ENCODE data around the gene HELZ. TPM values are rescaled to one million over a fixed set of nuclear protein-coding genes. Genes with fewer than 3 reads are reported as not detected.
"Not testable (repeated sequence)": the region's sequence is repeated elsewhere in the genome, so short reads cannot be mapped to it uniquely, and the experiment has no call there.

HELZ gene
- total RNA-seq, 8 experiments from 2014 or later: 22.0 to 106 (median 27.4) TPM

- H3K4me3 ChIP-seq: no peak overlapping the region
- no peaks in the 10 kb centered on the region for H3K4me1 ChIP-seq (replicated peaks in 1 of 2)
- H3K27ac ChIP-seq: no peak overlapping the region
- in situ Hi-C loops (cut with MboI; ENCODE audit: low pct_unique_long_range_greater_than_20kb in 2 of 9, low sequenced_read_pairs in 9 of 9, unreplicated experiment in 9 of 9): no loop called here
- ATAC-seq (replicated peaks in 6 of 8): no peak
- WGBS, 10 experiments: 60 to 100% (median 97%) methylated on average over 1 to 3 of the region's 3 CpGs; no CpG with 5 or more reads in 2 of the 10 experiments
These were observed 134.4 kb downstream of the HELZ start for GRCh38 chr17:67110619-67111018.

- 40 to 100% (median 83%) methylated on average over 1 to 5 of the region's 5 CpGs; no CpG with 5 or more reads in 2 of the 10 experiments for WGBS, 10 experiments
- in situ Hi-C loops (cut with MboI; ENCODE audit: low pct_unique_long_range_greater_than_20kb in 2 of 9, low sequenced_read_pairs in 9 of 9, unreplicated experiment in 9 of 9): no loop called here
- ATAC-seq (replicated peaks in 6 of 8): no peak
These were observed 135.9 kb downstream of the HELZ start for GRCh38 chr17:67109111-67109510.

DNA sequence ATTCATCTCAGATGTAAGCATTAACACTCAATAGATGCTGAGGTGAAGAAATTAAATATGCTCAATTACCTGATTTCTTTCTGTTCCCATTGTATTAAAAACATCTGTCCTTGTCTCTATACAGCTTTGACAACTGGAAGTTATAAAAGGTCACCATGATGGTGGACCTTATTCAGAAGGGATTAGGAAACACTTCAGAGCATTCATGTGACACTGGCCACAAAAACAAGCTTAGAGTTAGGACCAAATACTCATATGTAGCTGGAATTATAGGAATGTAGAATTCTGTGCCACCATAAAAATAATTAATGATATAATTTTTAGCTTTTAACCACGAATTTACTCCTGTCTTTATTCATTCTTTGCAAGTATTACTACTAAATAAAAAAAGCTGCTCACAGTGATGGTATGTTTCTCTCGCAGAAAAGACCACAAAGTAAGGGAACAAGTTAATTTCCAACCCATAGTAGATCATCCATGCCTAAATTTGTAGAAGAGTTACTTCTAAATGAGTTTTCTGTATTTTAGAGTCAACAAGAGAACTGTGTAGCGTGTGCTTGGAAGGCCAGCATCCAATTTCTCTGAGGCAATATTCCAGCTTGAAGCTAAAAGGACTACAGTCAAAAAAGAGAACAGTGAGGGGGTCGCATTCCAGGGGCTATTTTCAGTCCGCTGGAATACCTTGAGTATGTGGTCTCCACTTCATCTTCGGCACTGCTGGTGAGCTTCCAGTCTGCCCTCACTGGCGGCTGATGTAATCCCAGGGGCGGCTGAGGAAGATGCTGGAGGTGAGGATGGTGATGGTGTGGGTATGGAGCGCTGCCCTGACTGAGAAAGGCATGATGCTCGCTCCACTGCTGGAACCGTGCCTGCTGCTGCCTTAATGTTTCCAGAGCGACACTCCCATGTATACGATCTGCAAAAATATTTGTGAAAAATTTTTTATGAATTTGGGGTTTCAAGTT is 136.9 kb downstream of the HELZ start:
- H3K27ac ChIP-seq: no peak overlapping the region
- in situ Hi-C loops (cut with MboI; ENCODE audit: low pct_unique_long_range_greater_than_20kb in 2 of 9, low sequenced_read_pairs in 9 of 9, unreplicated experiment in 9 of 9): no loop called here
- H3K4me3 ChIP-seq: no peak overlapping the region
- no peaks in the 10 kb centered on the region for H3K4me1 ChIP-seq (replicated peaks in 1 of 2)
- no peak for ATAC-seq (replicated peaks in 6 of 8)
- 66 to 100% (median 87%) methylated on average over 1 to 11 of the region's 13 CpGs; no CpG with 5 or more reads in 1 of the 10 experiments for WGBS, 10 experiments

More at GRCh38 chr17:67109111-67109510, 135.9 kb downstream of the HELZ start:
- Histone ChIP-seq H3K27ac (no peak overlapping the region), H3K4me3 (no peak overlapping the region), H3K4me1 (replicated peaks in 1 of 2) (no peaks in the 10 kb centered on the region)

- 80 to 100% (median 92%) methylated on average over 1 to 5 of the region's 5 CpGs; no CpG with 5 or more reads in 1 of the 10 experiments for WGBS, 10 experiments
- no peak overlapping the region for H3K27ac ChIP-seq
- no peaks in the 10 kb centered on the region for H3K4me1 ChIP-seq (replicated peaks in 1 of 2)
- no peak overlapping the region for H3K4me3 ChIP-seq
- in situ Hi-C loops (cut with MboI; ENCODE audit: low pct_unique_long_range_greater_than_20kb in 2 of 9, low sequenced_read_pairs in 9 of 9, unreplicated experiment in 9 of 9): no loop called here
- ATAC-seq (replicated peaks in 6 of 8): no peak
These were observed 137.8 kb downstream of the HELZ start for GRCh38 chr17:67107171-67107570.

GRCh38 chr17:67105213-67105612 is 139.8 kb downstream of the HELZ start:
- no peak for ATAC-seq (replicated peaks in 6 of 8)
- in situ Hi-C loops (cut with MboI; ENCODE audit: low pct_unique_long_range_greater_than_20kb in 2 of 9, low sequenced_read_pairs in 9 of 9, unreplicated experiment in 9 of 9): no loop called here
- no peak overlapping the region for H3K27ac ChIP-seq
- no peaks in the 10 kb centered on the region for H3K4me1 ChIP-seq (replicated peaks in 1 of 2)
- no peak overlapping the region for H3K4me3 ChIP-seq

DNA sequence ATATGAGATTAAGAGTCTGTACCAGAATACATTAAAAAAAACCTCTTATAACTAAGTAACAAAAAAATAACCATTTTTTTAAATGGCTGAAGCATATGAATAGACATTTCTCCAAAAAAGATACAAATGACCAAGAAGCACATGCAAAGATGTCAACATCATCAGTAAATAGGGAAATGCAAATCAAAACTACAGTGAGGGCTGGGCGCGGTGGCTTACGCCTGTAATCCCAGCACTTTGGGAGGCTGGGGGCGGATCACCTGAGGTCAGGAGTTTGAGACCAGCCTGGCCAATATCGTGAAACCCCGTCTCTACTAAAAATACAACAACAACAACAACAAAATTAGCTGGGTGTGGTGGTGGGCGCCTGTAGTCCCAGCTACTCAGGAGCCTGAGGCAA is 140.4 kb downstream of the HELZ start:
- H3K4me1 ChIP-seq (replicated peaks in 1 of 2); ATAC-seq (replicated peaks in 6 of 8); H3K4me3 ChIP-seq; in situ Hi-C loops (cut with MboI; ENCODE audit: low pct_unique_long_range_greater_than_20kb in 2 of 9, low sequenced_read_pairs in 9 of 9, unreplicated experiment in 9 of 9); H3K27ac ChIP-seq: not testable (repeated sequence)
- WGBS, 10 experiments: 85 to 100% (median 94%) methylated on average over 2 to 7 of the region's 7 CpGs; no CpG with 5 or more reads in 1 of the 10 experiments

- no peak overlapping the region for H3K27ac ChIP-seq
- H3K4me1 ChIP-seq (replicated peaks in 1 of 2): no peaks in the 10 kb centered on the region
- in situ Hi-C loops (cut with MboI; ENCODE audit: low pct_unique_long_range_greater_than_20kb in 2 of 9, low sequenced_read_pairs in 9 of 9, unreplicated experiment in 9 of 9): no loop called here
- no peak for ATAC-seq (replicated peaks in 6 of 8)
- H3K4me3 ChIP-seq: no peak overlapping the region
- WGBS, 10 experiments: 63 to 100% (median 100%) methylated on average over 1 of the region's 1 CpG; no CpG with 5 or more reads in 4 of the 10 experiments
These were observed 147.0 kb downstream of the HELZ start for GRCh38 chr17:67098006-67098405.

- Histone ChIP-seq H3K4me1 (replicated peaks in 1 of 2) (no peaks in the 10 kb centered on the region), H3K27ac (no peak overlapping the region), H3K4me3 (no peak overlapping the region)
- WGBS, 10 experiments: 100% methylated on average over 1 of the region's 1 CpG; no CpG with 5 or more reads in 4 of the 10 experiments
- in situ Hi-C loops (cut with MboI; ENCODE audit: low pct_unique_long_range_greater_than_20kb in 2 of 9, low sequenced_read_pairs in 9 of 9, unreplicated experiment in 9 of 9): no loop called here
- ATAC-seq (replicated peaks in 6 of 8): no peak
These were observed 148.4 kb downstream of the HELZ start for GRCh38 chr17:67096609-67097008.

DNA sequence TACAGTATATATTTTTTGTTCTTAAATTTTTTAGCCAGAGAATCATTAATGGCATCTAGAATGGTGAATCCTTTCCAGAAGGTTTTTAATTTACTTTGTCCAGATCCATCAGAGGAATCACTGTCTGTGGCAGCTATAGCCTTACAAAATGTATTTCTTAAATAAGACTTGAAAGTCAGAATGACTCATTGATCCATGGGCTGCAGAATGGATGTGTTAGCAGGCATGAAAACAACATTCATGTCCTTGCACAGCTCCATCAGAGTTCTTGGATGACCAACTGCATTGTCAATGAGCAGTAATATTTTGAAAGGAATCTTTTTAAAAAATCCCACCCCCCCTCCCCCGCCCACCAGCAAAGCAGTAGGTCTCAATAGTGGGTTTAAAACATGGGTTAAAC is 149.2 kb downstream of the HELZ start:
- ATAC-seq (replicated peaks in 6 of 8): no peak
- Histone ChIP-seq H3K27ac (no peak overlapping the region), H3K4me3 (no peak overlapping the region), H3K4me1 (replicated peaks in 1 of 2) (no peaks in the 10 kb centered on the region)
- WGBS, 10 experiments: no CpG with 5 or more reads among the region's 1 CpG
- in situ Hi-C loops (cut with MboI; ENCODE audit: low pct_unique_long_range_greater_than_20kb in 2 of 9, low sequenced_read_pairs in 9 of 9, unreplicated experiment in 9 of 9): no loop called here

- H3K4me3 ChIP-seq; ATAC-seq (replicated peaks in 6 of 8); H3K27ac ChIP-seq; in situ Hi-C loops (cut with MboI; ENCODE audit: low pct_unique_long_range_greater_than_20kb in 2 of 9, low sequenced_read_pairs in 9 of 9, unreplicated experiment in 9 of 9); H3K4me1 ChIP-seq (replicated peaks in 1 of 2): not testable (repeated sequence)
- WGBS, 10 experiments: 13 to 80% (median 45%) methylated on average over 1 of the region's 1 CpG; no CpG with 5 or more reads in 4 of the 10 experiments
These were observed 149.7 kb downstream of the HELZ start for GRCh38 chr17:67095291-67095690.

- 81 to 100% (median 100%) methylated on average over 1 to 2 of the region's 2 CpGs; no CpG with 5 or more reads in 1 of the 10 experiments for WGBS, 10 experiments
- Histone ChIP-seq H3K4me1 (replicated peaks in 1 of 2) (no peaks in the 10 kb centered on the region), H3K27ac (no peak overlapping the region), H3K4me3 (no peak overlapping the region)
- in situ Hi-C loops (cut with MboI; ENCODE audit: low pct_unique_long_range_greater_than_20kb in 2 of 9, low sequenced_read_pairs in 9 of 9, unreplicated experiment in 9 of 9): no loop called here
- ATAC-seq (replicated peaks in 6 of 8): no peak
These were observed 151.6 kb downstream of the HELZ start for GRCh38 chr17:67093348-67093747.

DNA sequence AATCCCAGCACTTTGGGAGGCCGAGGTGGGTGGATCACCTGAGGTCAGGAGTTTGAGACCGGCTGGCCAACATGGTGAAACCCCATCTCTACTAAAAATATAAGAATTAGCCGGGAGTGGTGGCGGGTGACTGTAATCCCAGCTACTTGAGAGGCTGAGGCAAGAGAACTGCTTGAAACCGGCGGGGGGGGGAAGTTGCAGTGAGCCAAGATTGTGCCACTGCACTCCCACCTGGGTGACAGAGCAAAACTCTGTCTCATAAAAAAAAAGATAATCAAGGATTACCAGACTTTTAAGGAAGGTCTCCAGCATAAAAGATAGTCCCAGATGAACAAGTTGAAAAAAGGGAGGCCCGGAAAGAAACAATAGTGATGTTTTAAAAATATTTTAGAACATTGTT is 152.3 kb downstream of the HELZ start:
- H3K27ac ChIP-seq; H3K4me1 ChIP-seq (replicated peaks in 1 of 2); in situ Hi-C loops (cut with MboI; ENCODE audit: low pct_unique_long_range_greater_than_20kb in 2 of 9, low sequenced_read_pairs in 9 of 9, unreplicated experiment in 9 of 9); ATAC-seq (replicated peaks in 6 of 8); H3K4me3 ChIP-seq: not testable (repeated sequence)
- 62 to 100% (median 91%) methylated on average over 1 to 7 of the region's 7 CpGs; no CpG with 5 or more reads in 1 of the 10 experiments for WGBS, 10 experiments

DNA sequence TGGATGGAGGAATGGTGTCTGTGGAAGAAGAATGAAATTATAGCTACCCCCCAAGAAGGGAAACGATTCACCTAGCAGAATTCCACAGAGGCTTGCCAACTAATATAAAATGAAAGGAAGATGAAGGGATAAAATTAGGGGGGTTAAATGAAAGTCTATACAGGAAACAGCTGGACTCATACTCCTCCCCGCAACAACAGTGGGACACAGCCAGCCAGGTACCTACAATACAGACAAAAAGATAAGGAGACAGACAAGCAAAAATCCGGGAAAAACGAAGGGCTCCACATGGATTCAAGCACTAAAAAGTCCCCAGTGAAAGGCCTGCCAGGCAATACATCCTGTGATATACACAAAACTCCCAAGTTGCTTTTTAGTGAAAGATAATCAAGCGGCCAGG is 152.7 kb downstream of the HELZ start:
- no peak overlapping the region for H3K4me3 ChIP-seq
- 90 to 100% (median 93%) methylated on average over 1 to 5 of the region's 5 CpGs for WGBS, 10 experiments
- no peak for ATAC-seq (replicated peaks in 6 of 8)
- in situ Hi-C loops (cut with MboI; ENCODE audit: low pct_unique_long_range_greater_than_20kb in 2 of 9, low sequenced_read_pairs in 9 of 9, unreplicated experiment in 9 of 9): no loop called here
- no peaks in the 10 kb centered on the region for H3K4me1 ChIP-seq (replicated peaks in 1 of 2)
- H3K27ac ChIP-seq: no peak overlapping the region

DNA sequence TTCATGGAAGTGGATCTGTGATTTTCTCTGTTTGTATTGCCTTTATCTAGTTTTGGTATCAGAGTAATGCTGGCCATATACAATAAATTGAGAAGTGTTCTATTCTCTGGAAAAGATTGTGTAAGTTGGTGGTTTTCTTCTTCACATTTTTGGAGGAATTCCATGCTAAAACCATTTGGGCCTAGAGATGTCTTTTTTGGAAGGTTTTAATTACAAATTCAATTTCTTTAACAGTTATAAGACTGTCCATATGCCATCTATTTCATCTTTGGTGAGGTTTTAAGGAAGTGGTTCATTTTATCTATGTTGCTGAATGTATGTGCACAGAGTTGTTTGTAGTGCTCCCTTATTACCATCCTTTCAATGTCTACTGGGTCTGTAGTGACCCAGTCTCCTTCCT is 154.7 kb downstream of the HELZ start:
- H3K4me3 ChIP-seq: no peak overlapping the region
- no peak overlapping the region for H3K27ac ChIP-seq
- in situ Hi-C loops (cut with MboI; ENCODE audit: low pct_unique_long_range_greater_than_20kb in 2 of 9, low sequenced_read_pairs in 9 of 9, unreplicated experiment in 9 of 9): no loop called here
- ATAC-seq (replicated peaks in 6 of 8): no peak
- no peaks in the 10 kb centered on the region for H3K4me1 ChIP-seq (replicated peaks in 1 of 2)

Data from motor neuron (in vitro differentiated cells).